ENCODE measurements around the gene ARHGEF25.

GRCh38 chr12:57564178-57564740, 47.0 kb upstream of the ARHGEF25 start:
- TF ChIP-seq CTCF (IDR thresholded peaks at IDR 0.05) (no peak), ZFX (IDR thresholded peaks at IDR 0.05; ENCODE audit: borderline replicate concordance) (no peak)
